ENCODE results near the gene TMEM187. TPM values are rescaled to one million over a fixed set of nuclear protein-coding genes. Genes with fewer than 3 reads are reported as not detected.

The TMEM187 gene
- total RNA-seq, 1 donor from 2014 or later, result 5.3 TPM

DNA sequence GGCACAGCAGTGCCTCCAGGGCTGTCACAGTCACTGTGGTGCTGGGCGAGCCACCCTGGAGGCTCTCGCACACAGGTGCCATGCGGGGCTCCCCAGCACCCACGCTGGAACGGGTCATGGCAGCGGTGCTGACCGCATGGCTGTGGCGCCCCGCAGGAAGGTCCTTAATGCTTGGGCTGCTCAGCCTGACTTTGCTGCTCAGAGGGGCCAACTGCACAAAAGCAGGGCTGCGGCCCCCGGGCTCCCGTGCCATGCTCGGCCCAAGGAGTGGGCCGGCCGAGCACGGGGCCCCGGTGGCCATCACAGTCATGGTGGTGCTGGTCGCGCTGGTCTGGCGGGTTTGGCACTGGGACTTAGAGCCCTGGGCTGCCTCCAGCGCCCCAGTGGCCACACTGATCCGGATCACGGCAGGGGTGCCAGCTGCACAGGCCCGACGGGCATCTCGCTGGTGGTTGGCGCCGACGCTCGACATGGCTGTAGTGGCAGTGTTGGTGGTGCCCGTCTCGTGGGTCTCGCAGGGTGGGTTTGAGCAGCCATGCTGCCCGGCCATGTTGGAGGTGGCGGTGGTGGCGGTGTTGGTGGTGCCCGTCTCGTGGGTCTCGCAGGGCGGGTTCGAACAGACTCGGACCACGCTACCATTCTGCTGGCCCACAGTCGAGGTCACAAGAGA, 17.9 kb upstream of the TMEM187 start:
- H3K4me3 ChIP-seq (ENCODE audit: low read depth, low read length), result no peak overlapping the region
- H3K36me3 ChIP-seq (ENCODE audit: control insufficient read depth, insufficient read depth, low read length), result peaks cover 25% of the 10 kb centered on the region
- no peaks in the 10 kb centered on the region for H3K27me3 ChIP-seq (ENCODE audit: control insufficient read depth, insufficient read depth, low read length)
- no peak for TF ChIP-seq CTCF (IDR thresholded peaks at IDR 0.05; ENCODE audit: insufficient read depth, low read length, severe bottlenecking)
- FAIRE-seq, result no peak
- DNase-seq (ENCODE audit: low read depth), result no peak

- DNase-seq (ENCODE audit: low read depth) (no peak), FAIRE-seq (no peak)
- Histone ChIP-seq H3K27me3 (ENCODE audit: control insufficient read depth, insufficient read depth, low read length) (no peaks in the 10 kb centered on the region), H3K36me3 (ENCODE audit: control insufficient read depth, insufficient read depth, low read length) (peaks cover 23% of the 10 kb centered on the region), H3K4me3 (ENCODE audit: low read depth, low read length) (no peak overlapping the region)
- TF ChIP-seq CTCF (IDR thresholded peaks at IDR 0.05; ENCODE audit: insufficient read depth, low read length, severe bottlenecking), result no peak
Observed at GRCh38 chrX:153955228-153955732, 17.3 kb upstream of the TMEM187 start.

GRCh38 chrX:153956044-153956907, 16.3 kb upstream of the TMEM187 start:
- H3K27me3 ChIP-seq (ENCODE audit: control insufficient read depth, insufficient read depth, low read length), result no peaks in the 10 kb centered on the region
- H3K4me3 ChIP-seq (ENCODE audit: low read depth, low read length), result no peak overlapping the region
- DNase-seq (ENCODE audit: low read depth), result no peak
- peaks cover 21% of the 10 kb centered on the region for H3K36me3 ChIP-seq (ENCODE audit: control insufficient read depth, insufficient read depth, low read length)
- TF ChIP-seq CTCF (IDR thresholded peaks at IDR 0.05; ENCODE audit: insufficient read depth, low read length, severe bottlenecking), result no peak
- FAIRE-seq, result no peak

- H3K27me3 ChIP-seq (ENCODE audit: control insufficient read depth, insufficient read depth, low read length), result no peaks in the 10 kb centered on the region
- no peak for FAIRE-seq
- H3K4me3 ChIP-seq (ENCODE audit: low read depth, low read length), result no peak overlapping the region
- DNase-seq (ENCODE audit: low read depth), result no peak
- H3K36me3 ChIP-seq (ENCODE audit: control insufficient read depth, insufficient read depth, low read length), result peaks cover 21% of the 10 kb centered on the region
- no peak for TF ChIP-seq CTCF (IDR thresholded peaks at IDR 0.05; ENCODE audit: insufficient read depth, low read length, severe bottlenecking)
Observed at GRCh38 chrX:153957224-153957623, 15.3 kb upstream of the TMEM187 start.

GRCh38 chrX:153958605-153959004, 13.9 kb upstream of the TMEM187 start:
- FAIRE-seq, result no peak
- TF ChIP-seq CTCF (IDR thresholded peaks at IDR 0.05; ENCODE audit: insufficient read depth, low read length, severe bottlenecking), result no peak

More at GRCh38 chrX:153958605-153959004, 13.9 kb upstream of the TMEM187 start:
- Histone ChIP-seq H3K4me3 (ENCODE audit: low read depth, low read length) (no peak overlapping the region), H3K27me3 (ENCODE audit: control insufficient read depth, insufficient read depth, low read length) (no peaks in the 10 kb centered on the region), H3K36me3 (ENCODE audit: control insufficient read depth, insufficient read depth, low read length) (peaks cover 17% of the 10 kb centered on the region)
- DNase-seq (ENCODE audit: low read depth), result no peak

All from bronchial epithelial cell (primary cell).